HFFc6 (cell line): Measurements from ENCODE around the gene HLA-DQA1. TPM values are rescaled to one million over a fixed set of nuclear protein-coding genes. Genes with fewer than 3 reads are reported as not detected.

Experiments
- DNase-seq: peaks from one replicate; pipeline ENCODE4 v3.0.0-alpha.2; 2018
- H3K27ac Mint-ChIP-seq: 2 replicates; pipeline ENCODE4 v1.8.0; 2020; ENCODE audit warnings: mild to moderate bottlenecking, mixed read lengths
- H3K27me3 Mint-ChIP-seq: 2 replicates; pipeline ENCODE4 v1.8.0; 2021; ENCODE audit warnings: mild to moderate bottlenecking, moderate library complexity, mixed read lengths; ENCODE audit not compliant: insufficient read depth
- H3K36me3 Mint-ChIP-seq: 2 replicates; pipeline ENCODE4 v1.8.0; 2021; ENCODE audit warnings: low read depth, mixed read lengths
- H3K4me1 Mint-ChIP-seq: 2 replicates; pipeline ENCODE4 v1.8.0; 2020; ENCODE audit warnings: low read depth, mixed read lengths
- H3K4me3 Mint-ChIP-seq: 2 replicates; pipeline ENCODE4 v1.8.0; 2020; ENCODE audit warnings: mild to moderate bottlenecking, moderate library complexity, mixed read lengths
- H3K9me3 Mint-ChIP-seq: 2 replicates; pipeline ENCODE4 v1.8.0; 2020; ENCODE audit warnings: mild to moderate bottlenecking, mixed read lengths
- CTCF ChIP-seq: fragments of 200-600 bp; sonication (generic); IDR thresholded peaks from 2 replicates; pipeline ENCODE4 v1.5.0; 2021; ENCODE audit warnings: antibody characterized with exemption, mild to moderate bottlenecking
- total RNA-seq, 6 experiments: library from RNA; stranded (reverse); fragmentation: NEBNext Ultra II Directional; extraction: Animal tissue kit (Norgen Biotek cat#: 25700); gene quantifications; 2 replicates in 1 of 6; 3 replicates in 5 of 6; pipeline ENCODE4 v1.2.3, GENCODE V29; 2021

The HLA-DQA1 gene
- total RNA-seq, 6 experiments from 2014 or later: not detected

GRCh38 chr6:32664827-32665362 lies 27.7 kb downstream of the HLA-DQA1 start:
- H3K36me3 Mint-ChIP-seq: no peaks in the 10 kb centered on the region
- DNase-seq: no peak
- H3K27me3 Mint-ChIP-seq: peaks cover 30% of the 10 kb centered on the region
- TF ChIP-seq CTCF: no peak
- H3K27ac Mint-ChIP-seq: no peak overlapping the region
- H3K9me3 Mint-ChIP-seq: no peaks in the 10 kb centered on the region
- no peak overlapping the region for H3K4me3 Mint-ChIP-seq
- no peaks in the 10 kb centered on the region for H3K4me1 Mint-ChIP-seq

- TF ChIP-seq CTCF: no peak
- no peaks in the 10 kb centered on the region for H3K9me3 Mint-ChIP-seq
- no peak for DNase-seq
- H3K4me1 Mint-ChIP-seq: no peaks in the 10 kb centered on the region
- H3K36me3 Mint-ChIP-seq: no peaks in the 10 kb centered on the region
- H3K27me3 Mint-ChIP-seq: peaks cover 28% of the 10 kb centered on the region; the same call in 1 of the 2 replicates
- H3K27ac Mint-ChIP-seq: no peak overlapping the region
- H3K4me3 Mint-ChIP-seq: no peak overlapping the region
Observed at GRCh38 chr6:32665661-32666060, 28.5 kb downstream of the HLA-DQA1 start.

- DNase-seq: peak; percentile 0
- H3K36me3 Mint-ChIP-seq: no peaks in the 10 kb centered on the region; the same call in 1 of the 2 replicates
- H3K27me3 Mint-ChIP-seq: peaks cover 20% of the 10 kb centered on the region; the same call in 1 of the 2 replicates
- no peak within 1 kb of the TSS for H3K27ac Mint-ChIP-seq
- no peaks in the 10 kb centered on the region for H3K4me1 Mint-ChIP-seq
- H3K4me3 Mint-ChIP-seq: no peak within 1 kb of the TSS
- no peak for TF ChIP-seq CTCF
- H3K9me3 Mint-ChIP-seq: peaks cover under 1% of the 10 kb centered on the region
Observed at GRCh38 chr6:32666420-32667300, 29.5 kb downstream of the HLA-DQA1 start, which contains the start of gene HLA-DQB1. Gene HLA-DQB1 (minus strand): TSS chr6:32666657. CDS start chr6:32666607, 50 bp downstream.

- DNase-seq: peak; percentile 3
- H3K36me3 Mint-ChIP-seq: peaks cover 4% of the 10 kb centered on the region; the same call in 1 of the 2 replicates
- H3K9me3 Mint-ChIP-seq: peaks cover 7% of the 10 kb centered on the region
- H3K27me3 Mint-ChIP-seq: peaks cover 20% of the 10 kb centered on the region; the same call in 1 of the 2 replicates
- H3K4me3 Mint-ChIP-seq: no peak overlapping the region
- TF ChIP-seq CTCF: no peak
- H3K27ac Mint-ChIP-seq: no peak overlapping the region
- no peaks in the 10 kb centered on the region for H3K4me1 Mint-ChIP-seq
Observed at GRCh38 chr6:32668226-32668747, 31.1 kb downstream of the HLA-DQA1 start.

GRCh38 chr6:32669240-32669639 lies 32.0 kb downstream of the HLA-DQA1 start:
- Mint-ChIP-seq H3K27me3 (peaks cover 20% of the 10 kb centered on the region; the same call in 1 of the 2 replicates), H3K36me3 (peaks cover 4% of the 10 kb centered on the region; the same call in 1 of the 2 replicates), H3K27ac (no peak overlapping the region), H3K9me3 (peaks cover 7% of the 10 kb centered on the region), H3K4me1 (no peaks in the 10 kb centered on the region), H3K4me3 (no peak overlapping the region)
- TF ChIP-seq CTCF: no peak
- DNase-seq: no peak
